ENCODE measurements around the gene FAM193B. TPM values are rescaled to one million over a fixed set of nuclear protein-coding genes. Genes with fewer than 3 reads are reported as not detected.

Gene FAM193B
- total and polyA plus RNA-seq, 2 of the 13 experiments (the other 11 are each of a cell fraction or from before 2014, with no cell fraction given), result 21.2 to 40.9 TPM

GRCh38 chr5:177546258-177546741 is 8.1 kb downstream of the FAM193B start (continued):
- TF ChIP-seq, protein P1, sequence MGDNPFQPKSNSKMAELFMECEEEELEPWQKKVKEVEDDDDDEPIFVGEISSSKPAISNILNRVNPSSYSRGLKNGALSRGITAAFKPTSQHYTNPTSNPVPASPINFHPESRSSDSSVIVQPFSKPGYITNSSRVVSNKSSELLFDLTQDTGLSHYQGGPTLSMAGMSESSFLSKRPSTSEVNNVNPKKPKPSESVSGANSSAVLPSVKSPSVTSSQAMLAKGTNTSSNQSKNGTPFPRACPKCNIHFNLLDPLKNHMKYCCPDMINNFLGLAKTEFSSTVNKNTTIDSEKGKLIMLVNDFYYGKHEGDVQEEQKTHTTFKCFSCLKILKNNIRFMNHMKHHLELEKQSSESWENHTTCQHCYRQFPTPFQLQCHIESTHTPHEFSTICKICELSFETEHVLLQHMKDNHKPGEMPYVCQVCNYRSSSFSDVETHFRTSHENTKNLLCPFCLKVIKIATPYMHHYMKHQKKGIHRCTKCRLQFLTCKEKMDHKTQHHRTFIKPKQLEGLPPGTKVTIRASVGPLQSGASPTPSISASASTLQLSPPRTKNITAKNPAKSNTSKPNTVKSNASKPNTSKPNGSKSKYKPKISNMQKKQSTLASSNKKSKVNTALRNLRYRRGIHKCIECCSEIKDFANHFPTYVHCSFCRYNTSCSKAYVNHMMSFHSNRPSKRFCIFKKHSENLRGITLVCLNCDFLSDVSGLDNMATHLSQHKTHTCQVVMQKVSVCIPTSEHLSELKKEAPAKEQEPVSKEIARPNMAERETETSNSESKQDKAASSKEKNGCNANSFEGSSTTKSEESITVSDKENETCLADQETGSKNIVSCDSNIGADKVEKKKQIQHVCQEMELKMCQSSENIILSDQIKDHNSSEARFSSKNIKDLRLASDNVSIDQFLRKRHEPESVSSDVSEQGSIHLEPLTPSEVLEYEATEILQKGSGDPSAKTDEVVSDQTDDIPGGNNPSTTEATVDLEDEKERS (CRISPR knock-in tag; IDR thresholded peaks at IDR 0.05), result no peak
- TF ChIP-seq SMAD9 (CRISPR knock-in tag; IDR thresholded peaks at IDR 0.05) (no peak), HDAC6 (IDR thresholded peaks at IDR 0.05; ENCODE audit: low read depth, low read length) (no peak), ZBTB21 (CRISPR knock-in tag; IDR thresholded peaks at IDR 0.05) (no peak), CTCF (CRISPR knock-in tag; IDR thresholded peaks at IDR 0.05) (peak; percentile 36), PTBP1 (IDR thresholded peaks at IDR 0.05; ENCODE audit: low read depth, low read length, poor library complexity, severe bottlenecking) (no peak), ZNF17 (CRISPR knock-in tag; IDR thresholded peaks at IDR 0.05) (no peak), ZNF124 (CRISPR knock-in tag; IDR thresholded peaks at IDR 0.05) (no peak), ADNP (CRISPR knock-in tag; IDR thresholded peaks at IDR 0.05) (no peak), PBX2 (CRISPR knock-in tag; IDR thresholded peaks at IDR 0.05) (no peak), ZMAT3 (CRISPR knock-in tag; conservative IDR thresholded peaks at IDR 0.05) (no peak), XRCC5 (optimal IDR thresholded peaks at IDR 0.05; ENCODE audit: low read length) (no peak), NR0B2 (CRISPR knock-in tag; IDR thresholded peaks at IDR 0.05) (no peak), IRX3 (CRISPR knock-in tag; IDR thresholded peaks at IDR 0.05; ENCODE audit: borderline replicate concordance, low read depth) (no peak)
- TF ChIP-seq, protein P2, sequence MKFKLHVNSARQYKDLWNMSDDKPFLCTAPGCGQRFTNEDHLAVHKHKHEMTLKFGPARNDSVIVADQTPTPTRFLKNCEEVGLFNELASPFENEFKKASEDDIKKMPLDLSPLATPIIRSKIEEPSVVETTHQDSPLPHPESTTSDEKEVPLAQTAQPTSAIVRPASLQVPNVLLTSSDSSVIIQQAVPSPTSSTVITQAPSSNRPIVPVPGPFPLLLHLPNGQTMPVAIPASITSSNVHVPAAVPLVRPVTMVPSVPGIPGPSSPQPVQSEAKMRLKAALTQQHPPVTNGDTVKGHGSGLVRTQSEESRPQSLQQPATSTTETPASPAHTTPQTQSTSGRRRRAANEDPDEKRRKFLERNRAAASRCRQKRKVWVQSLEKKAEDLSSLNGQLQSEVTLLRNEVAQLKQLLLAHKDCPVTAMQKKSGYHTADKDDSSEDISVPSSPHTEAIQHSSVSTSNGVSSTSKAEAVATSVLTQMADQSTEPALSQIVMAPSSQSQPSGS (CRISPR knock-in tag; IDR thresholded peaks at IDR 0.05), result no peak
- TF ChIP-seq, protein P3, sequence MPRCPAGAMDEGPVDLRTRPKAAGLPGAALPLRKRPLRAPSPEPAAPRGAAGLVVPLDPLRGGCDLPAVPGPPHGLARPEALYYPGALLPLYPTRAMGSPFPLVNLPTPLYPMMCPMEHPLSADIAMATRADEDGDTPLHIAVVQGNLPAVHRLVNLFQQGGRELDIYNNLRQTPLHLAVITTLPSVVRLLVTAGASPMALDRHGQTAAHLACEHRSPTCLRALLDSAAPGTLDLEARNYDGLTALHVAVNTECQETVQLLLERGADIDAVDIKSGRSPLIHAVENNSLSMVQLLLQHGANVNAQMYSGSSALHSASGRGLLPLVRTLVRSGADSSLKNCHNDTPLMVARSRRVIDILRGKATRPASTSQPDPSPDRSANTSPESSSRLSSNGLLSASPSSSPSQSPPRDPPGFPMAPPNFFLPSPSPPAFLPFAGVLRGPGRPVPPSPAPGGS (CRISPR knock-in tag; IDR thresholded peaks at IDR 0.05), result no peak
- TF ChIP-seq, protein P4, sequence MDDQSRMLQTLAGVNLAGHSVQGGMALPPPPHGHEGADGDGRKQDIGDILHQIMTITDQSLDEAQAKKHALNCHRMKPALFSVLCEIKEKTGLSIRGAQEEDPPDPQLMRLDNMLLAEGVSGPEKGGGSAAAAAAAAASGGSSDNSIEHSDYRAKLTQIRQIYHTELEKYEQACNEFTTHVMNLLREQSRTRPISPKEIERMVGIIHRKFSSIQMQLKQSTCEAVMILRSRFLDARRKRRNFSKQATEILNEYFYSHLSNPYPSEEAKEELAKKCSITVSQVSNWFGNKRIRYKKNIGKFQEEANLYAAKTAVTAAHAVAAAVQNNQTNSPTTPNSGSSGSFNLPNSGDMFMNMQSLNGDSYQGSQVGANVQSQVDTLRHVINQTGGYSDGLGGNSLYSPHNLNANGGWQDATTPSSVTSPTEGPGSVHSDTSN (CRISPR knock-in tag; IDR thresholded peaks at IDR 0.05; ENCODE audit: borderline replicate concordance), result no peak
